ENCODE data around the gene KCNQ1.

Gene KCNQ1

DNA sequence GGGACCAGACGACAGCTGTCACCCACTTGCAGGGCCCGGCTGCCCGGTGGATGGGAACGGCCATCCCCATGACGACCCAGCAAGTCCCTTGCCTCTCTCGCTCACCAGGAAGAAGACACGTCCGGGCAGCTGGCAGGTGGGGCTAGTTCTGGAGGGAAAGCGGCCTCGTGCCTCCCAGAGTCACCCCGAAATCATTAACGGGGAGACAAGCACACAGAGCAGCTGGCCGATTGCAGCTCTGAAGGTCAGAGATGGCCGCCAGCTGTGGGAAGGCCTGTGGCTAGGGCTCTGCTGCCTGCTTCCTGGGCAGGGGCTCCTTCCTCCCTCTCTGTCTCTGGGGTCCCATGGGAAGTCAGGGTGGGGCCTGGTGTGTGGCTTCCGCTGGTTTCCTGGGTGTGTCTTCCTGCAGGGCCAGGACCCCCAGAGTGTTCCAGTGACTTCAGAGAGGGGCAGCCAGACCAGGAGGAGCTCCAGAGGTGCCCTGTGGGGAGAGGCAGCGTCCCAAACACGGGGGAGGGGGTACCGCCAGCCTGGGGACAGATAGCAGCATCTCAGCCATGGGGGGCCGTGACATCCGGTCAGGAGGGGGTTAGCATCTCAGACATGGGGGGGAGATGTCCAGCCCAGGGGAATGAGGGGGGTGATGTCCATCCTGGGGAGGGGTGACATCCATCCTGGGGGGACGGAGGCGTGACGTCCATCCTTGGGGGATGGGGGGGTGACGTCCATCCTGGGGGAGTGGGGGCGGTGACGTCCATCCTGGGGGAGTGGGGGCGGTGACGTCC, 114.9 kb downstream of the KCNQ1 start:
- DNase-seq: no peak

DNA sequence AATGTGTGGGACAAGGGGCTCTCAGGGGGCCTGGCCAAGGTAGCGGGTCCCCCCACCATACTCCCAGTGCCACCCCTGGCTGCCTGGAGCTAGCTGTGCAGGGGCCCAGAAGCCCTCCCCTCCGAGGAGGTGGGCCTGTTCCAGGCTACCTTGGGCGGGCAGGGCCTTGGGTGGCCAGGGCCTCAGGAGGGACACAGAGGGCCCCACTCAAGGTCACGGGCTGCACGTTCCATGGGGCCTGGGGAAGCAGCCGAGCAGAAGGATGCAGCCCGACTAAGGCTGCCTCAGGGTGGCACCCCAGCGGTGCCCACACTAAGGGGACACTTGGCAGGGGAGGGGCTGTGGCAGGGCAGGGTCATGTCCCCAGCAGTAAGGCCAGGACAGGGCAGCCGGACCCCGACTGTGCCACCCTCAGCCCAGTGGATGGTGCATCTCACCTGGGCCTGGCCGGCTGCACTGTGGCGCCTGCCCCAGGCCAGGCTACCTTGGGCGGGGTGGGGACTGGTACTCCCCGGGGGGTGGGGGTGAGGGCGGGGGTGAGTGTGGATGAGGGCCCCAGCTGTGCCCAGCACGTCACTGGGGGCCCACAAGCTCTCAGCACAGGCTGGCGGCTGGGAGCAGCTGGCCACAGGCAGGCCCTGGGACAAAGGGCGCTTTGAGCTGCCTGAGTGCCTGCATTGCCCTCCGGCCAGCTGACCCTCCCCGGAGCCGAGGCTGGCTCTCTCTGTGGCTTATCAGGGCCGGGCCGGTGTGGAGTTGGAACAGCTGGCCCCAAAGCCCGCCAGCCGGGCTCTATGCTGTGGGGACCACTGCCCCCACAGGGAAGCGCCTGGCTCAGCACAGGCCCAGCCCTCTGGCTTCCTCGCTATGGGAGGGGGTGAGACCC, 117.1 kb downstream of the KCNQ1 start:
- no peak for DNase-seq

DNA sequence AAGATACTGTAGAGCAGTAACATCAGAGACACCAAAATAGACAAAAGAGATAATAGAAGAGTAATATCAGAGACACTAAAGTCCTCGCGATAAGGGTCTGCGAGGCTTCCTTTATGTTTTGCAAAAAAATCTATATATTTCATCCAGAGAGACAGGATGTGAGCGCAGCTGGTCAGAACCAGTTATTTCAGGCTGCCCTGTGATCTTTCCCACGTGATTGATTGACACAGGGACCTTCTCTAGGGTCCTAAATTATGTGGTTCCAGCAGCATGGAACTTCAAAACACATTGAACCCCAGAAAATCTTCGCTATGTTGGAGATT, 118.0 kb downstream of the KCNQ1 start:
- DNase-seq: no peak

DNA sequence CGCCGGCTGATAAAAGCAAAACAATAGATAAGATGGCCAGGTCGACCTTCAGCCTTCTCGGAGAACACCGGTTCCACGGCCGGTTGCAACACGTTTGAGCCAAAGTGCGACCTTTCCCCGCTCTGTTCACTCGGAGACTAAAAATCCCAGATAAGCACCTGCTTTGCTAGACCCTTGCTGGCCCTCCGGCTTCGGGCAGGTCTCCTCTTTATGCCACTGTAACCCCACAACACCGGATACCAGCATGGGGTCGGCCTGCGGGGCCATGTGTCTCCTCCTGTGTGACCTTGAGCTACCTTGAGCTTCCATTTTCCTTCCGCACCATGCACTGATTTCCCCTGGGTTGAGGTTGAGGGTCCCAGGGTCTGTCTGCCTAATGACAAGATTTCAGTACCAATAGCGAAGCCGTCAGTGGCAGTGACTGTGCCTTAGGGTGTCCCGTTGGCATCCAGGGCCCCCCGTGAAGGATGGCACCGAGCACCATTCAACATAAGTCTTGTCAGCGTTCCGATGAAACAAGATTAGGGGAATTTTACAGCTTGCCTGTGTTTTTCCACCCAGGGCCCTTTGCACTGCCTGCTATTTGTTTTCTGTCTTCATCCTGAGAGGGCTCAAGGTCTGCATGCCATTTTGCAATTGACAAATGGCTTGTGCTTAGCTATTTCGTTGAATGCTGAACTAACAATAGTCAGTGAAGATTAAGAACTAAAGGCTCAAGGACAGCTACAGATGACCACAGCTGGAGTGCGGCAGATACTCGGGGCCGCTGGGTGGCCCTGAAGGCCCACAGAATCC, 118.6 kb downstream of the KCNQ1 start:
- no peak for DNase-seq

DNA sequence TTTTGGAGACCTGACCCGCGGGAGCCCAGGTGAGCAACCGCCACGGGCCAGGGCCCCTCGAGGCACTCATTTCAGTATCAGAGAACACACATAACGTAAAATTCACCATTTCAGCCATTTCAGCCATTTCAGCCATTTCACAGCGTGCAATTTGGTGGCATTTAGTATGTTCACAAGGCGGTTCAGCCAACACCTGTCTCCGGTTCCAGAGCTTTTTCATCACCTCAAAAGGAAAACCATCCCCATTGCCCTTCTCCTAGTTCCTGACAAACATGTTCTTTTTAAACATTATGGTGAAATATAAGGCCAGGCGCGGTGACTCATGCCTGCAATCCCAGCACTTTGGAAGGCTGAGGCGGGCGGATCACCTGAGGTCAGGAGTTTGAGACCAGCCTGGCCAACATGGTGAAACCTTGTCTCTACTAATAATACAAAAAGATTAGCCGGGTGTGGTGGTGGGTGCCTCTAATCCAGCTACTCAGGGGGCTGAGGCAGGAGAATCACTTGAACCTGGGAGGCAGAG, 119.3 kb downstream of the KCNQ1 start:
- no peak for DNase-seq

DNA sequence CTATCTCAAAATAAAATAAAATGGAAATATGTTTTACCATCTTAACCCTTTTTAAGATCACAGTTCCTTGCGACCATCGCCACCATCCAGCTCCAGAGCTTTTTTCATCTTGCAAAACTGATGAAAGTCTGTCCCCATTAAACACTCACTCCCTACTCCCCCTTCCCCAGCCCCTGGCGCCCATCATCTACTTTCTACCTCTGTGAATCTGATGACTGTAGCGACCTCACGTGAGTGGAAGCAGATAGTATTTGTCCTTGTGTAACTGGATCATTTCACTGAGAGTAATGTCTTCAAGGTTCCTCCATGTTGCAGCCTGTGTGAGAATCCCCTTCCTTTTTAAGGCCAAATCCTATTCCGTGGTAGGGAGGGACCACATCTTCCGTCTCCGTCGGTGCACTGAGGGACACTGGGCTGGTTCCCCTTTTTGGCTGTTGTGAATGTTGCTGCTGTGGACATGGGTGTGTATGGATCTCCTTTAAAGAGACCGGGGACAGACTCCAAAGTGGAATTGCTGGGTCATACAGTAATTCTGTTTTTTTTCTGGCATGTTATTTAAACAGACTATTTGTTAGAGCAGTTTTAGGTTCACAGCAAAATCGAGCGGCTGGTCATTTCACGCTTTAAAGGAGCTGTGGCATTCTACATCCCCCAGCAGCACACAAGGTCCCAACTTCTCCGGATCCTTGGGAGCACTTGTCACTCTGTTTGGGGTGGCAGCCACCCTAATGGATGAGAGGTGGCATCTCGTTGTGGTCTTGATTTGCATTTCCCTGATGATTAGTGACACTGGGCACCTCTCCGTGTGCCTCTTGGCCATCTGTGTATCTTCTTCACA, 120.0 kb downstream of the KCNQ1 start:
- no peak for DNase-seq

DNA sequence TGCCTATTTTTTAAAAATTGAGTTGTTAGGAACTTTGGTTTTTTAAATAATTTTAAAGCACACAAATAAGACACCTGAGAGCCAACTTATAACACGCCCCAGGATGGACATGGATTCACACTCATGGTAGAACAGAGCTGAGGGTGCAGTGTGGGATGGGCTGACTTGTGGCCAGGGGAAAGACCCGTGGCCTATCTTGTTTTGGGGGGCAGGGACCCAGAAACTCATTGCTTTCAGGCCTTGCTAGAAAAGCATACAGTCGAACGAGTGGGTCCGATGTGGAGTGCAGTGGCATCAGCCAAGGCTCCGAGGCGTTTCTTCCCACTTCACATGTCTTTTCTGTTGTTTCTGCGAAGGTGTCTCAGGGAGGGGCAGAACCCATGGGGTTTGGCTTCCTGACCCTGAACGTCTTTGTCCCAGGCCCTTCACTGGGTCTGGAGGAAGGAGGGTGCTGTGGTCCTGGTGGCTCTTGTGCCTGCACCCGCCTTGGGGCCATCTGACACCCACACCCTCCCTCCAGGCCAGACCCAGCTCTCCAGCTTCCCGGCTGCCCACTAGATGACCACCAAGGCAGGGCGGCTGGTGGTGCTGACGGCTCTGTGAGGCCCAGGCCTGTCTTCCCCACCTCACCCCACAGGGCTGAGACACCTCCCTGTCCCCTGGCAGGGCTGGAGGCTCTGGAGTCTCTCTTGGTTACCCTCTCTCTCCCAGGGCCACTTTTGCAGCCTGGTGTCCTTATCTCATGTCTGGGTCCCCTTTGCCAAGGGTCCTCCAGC, 120.8 kb downstream of the KCNQ1 start:
- DNase-seq: no peak

DNA sequence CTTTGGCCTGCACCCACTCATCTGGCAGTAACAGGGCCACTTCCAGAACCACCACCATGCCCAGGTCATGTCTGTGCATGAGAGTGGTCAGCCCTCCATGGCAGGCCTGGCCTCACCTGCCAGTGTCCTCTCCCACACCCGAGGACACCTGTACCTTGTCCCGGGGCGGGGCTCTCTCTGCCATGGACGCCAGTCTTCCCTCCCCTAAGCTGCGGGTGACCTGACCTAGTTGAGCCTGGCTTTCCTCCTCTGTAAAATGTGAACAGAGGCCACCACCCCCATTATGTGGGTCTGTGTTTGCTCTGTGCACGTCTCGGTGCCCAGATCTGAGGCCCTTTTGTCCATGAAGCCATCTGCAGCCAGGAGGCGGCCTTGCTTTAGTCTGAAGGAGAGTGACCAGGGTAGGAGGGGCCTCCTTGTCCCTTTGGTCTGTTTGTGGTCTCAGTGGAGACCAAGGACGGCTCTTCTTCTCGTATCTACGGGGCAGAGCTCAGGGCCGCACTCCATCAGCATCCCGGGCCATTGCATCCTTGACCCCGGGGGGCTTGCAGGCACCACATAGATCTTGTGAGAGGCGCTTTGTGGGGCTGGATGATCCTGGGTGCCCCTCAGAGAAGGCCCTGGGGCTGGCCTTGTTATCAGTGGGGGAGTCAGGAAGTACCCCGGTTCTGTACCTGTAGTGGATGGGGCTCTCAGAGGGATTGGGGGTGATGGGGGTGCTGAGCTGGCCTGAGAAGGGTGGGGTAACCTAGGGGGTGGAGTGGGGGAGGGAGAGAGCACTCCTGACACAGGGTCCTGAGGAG, 121.6 kb downstream of the KCNQ1 start:
- DNase-seq: no peak

DNA sequence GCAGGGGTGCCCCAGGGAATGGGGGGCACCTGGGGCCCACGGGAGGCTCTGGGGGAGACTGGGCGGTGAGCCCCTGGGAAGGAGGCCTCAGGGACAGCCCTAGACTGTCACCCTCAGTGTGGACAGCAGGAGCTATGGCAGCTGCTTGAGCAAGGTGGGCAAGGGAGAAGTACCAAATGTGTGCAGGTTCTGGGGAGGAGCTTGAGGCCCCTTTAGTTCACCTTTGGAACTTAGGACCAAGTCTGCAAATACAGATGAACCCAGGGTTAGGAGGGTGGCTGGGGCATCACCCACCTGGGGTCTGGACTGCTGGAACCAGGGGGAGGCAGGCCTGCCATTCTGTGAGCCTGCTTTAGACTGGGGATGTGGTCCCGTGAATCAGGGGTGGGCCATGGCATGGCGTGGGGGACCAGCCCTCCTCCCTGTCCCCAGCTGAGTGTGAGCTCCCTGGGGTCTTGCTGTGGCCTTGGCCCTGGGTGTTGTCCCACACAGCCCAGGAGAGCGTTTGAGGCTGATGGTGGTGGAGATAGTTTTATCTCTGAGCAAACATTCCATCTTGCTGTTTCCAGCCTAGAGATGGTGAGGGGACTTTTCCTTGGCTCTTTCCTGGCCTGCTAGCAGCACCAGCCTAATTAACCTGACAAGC, 122.3 kb downstream of the KCNQ1 start:
- DNase-seq: no peak

DNA sequence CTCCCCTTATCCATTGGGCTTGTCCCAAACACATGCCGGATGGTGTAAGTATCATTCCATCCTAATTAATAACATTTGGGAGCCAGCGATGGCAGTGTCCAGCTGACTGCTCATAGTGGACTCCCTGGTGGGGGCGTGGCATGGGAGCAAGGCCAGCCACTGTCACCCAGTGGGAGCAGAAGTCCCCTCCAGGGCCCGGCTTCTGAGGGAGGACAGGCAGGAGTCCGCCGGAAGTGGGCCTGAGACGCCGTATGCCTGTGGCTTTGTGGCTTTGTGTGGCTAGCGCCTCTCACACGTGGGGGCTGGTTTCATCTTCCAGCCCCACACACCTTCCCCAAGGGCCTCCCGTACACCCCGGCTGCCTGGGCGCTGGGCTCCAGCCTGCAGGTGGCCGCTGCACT, 124.5 kb downstream of the KCNQ1 start:
- DNase-seq: no peak

DNA sequence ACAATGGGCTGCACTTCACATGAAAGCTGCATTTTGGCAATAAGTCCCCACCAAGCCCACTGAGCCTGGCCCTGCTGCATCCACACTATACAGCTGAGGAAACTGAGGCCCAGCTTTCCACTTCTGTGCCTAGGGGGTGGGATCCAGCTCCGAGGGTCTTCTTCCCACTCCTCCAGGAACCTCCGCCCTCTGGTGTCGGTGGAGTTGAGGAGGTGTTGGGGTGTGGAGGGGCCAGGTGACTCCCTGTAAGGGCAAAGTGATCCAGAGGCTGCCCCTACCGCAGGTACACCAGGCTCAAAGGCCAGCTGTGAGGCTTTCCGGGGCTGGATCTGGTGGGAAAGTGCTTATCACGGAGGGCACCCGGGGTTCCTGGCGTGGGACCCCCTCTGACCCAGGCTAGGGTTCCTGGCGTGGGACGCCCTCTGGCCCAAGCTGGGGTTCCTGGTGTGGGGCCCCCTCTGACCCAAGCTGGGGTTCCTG, 125.0 kb downstream of the KCNQ1 start:
- no peak for DNase-seq

DNA sequence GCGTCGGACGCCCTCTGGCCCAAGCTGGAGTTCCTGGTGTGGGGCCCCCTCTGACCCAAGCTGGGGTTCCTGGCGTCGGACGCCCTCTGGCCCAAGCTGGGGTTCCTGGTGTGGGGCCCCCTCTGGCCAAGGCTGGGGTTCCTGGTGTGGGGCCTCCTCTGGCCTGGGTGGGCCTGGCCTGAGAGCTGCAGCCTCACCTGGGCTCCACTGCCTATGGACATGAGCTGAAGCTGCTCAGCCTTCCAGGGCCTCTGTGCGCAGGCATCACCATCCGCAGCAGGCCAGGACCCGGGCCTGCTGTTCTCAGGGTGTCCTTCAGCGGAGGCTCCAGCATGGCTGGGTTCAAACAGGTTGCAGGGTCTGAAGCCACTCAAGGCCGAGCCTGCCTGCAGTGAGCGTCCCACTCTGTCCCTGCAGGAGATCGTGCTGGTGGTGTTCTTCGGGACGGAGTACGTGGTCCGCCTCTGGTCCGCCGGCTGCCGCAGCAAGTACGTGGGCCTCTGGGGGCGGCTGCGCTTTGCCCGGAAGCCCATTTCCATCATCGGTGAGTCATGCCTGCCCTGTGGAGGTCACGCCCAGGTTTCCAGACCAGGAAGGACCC, 125.5 kb downstream of the KCNQ1 start:
- no peak for DNase-seq

DNA sequence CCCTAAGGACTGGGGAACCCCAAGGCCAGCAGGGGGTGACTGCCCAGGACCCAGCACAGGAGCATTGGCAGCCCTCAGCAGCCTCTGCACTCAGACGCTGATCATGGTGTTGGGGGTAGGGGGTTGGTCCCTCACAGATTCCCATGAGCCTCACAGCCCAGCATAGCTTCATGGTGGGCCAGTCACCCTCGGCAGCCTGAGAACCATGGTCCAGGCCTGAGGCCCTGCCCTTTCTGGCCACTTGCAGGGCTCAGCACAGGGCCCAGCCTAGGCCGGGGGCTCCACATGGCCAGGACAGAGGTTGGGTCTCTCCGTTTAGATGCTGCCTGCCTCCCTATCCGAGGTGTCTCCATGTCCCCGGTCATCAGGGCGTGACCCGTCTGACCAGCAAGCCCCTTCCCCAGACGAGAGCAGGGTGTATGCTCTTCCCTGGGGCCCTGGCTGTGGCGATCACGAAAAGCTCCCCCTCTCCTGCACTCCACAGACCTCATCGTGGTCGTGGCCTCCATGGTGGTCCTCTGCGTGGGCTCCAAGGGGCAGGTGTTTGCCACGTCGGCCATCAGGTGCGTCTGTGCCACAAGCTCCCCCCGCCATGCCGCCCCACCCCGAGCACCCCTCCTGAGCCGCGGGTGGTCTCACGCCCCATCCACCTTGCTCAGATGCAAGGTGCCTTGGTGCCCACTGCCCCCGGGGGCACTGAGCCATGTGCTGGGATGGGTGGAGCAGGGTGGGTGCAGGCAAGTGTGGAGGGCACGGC, 126.2 kb downstream of the KCNQ1 start:
- no peak for DNase-seq

DNA sequence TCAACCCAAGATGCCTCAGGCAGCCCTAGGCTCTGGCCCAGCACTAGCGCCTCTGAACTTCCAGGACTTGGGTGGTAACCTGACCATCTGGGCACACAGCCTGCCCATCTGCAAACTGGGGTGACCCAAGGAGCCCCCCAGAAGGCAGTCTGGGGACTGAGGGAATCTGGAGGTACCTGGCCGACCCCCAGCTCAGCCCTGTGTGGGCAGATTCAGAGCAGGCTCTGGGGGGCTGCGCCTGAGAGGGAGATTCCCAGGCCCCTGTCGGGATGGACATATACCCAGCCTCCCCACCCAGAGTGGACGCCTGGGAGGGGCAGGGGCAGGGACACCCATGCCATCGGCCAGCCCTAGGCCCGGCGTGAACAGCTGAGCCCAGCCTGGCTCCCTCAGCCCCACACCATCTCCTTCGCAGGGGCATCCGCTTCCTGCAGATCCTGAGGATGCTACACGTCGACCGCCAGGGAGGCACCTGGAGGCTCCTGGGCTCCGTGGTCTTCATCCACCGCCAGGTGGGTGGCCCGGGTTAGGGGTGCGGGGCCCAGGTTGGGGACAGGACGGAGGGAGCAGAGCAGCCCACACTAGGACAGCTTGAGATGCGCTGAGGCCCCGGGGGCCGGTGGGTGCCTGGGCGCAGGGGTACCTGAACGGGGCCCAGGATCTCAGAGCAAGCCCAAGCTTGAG, 126.9 kb downstream of the KCNQ1 start:
- no peak for DNase-seq

DNA sequence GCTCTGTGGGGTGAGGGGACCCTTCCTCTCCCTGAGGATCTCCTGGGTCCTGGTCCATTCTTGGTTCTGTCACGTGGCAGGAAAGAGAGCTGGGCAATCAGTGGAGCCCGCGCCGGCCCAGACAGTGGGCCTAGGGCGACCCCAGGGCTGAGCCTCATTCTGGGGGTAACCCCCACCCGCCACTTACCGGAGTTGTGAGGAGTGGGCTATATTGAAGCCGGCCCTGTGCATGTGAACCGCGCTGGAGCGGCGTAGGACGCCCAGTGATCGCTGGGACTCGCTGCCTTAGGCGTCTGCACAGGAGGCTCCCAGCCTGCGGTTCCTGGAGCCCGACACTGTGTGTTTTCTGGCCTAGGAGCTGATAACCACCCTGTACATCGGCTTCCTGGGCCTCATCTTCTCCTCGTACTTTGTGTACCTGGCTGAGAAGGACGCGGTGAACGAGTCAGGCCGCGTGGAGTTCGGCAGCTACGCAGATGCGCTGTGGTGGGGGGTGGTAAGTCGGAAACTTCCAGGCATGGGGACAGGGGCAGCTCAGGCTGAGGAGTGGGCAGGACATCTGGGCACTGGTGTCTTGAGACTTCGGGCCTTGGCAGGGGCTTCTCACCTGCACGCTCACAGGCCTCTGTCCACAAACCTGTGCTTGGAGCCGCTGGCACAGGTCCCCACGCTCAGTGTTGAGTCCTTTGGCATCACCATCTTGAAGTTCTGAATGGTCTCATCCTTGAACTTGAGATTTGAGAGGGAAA, 127.9 kb downstream of the KCNQ1 start:
- DNase-seq: no peak

DNA sequence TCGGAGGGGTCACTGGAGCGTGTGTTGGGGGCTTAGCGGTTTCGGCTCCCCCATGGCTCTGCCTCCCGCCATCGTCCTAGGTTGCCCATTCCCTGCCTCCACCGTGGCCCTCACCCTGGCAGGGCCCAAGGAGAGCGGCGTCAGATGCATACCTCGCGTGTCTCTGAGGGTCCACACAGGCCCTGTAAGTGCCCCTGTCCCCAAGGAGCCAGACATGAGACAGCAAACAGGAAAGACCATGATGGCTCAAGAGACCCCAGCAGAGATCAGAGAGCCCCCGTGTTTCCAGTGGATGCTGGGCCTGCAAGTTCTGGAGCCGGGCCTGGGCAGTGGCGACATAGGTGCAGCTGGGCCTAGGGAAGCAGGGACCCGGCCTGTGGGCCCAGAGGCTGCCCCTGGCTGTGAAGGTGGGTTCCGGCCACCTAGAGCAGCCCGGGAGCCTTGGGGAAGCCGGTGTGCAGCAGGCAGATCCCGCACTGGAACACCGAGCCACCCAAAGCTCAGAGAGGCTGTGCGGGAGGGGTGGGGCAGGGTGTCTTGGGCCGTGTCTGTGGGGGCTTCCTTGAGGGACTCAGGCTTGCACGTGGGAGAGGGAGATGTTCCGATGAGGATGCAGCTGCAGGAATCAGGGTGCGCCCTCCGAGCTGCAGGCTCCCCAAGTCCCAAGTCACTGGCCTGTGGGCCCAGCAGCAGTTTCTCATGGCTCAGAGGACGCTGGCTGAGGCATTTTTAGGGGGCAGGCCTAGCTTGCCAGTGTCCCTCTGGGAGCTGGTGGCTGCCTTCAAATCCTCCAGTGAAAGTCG, 128.6 kb downstream of the KCNQ1 start:
- no peak for DNase-seq

All from DMS153 (cell line).